H1 (cell line): ENCODE measurements around the gene GLI1.

ENCODE experiments used
- CTCF ChIP-seq, 3 experiments: IDR thresholded peaks; 1 replicate in 2 of 3; 2 replicates in 1 of 3; pipeline versions ENCODE4 v1.5.1 to v1.6.1; 2011; ENCODE audit warnings: low read length in 3 of 3, mild to moderate bottlenecking in 3 of 3, inconsistent platforms in 2 of 3, low read depth in 1 of 3, moderate library complexity in 1 of 3; ENCODE audit not compliant: insufficient read depth in 1 of 3; ENCODE audit errors: control extremely low read depth in 1 of 3
- MAFK ChIP-seq: IDR thresholded peaks from 2 replicates; pipeline ENCODE4 v1.6.1; 2012; ENCODE audit warnings: low read depth, mild to moderate bottlenecking, improper control_type of control experiment, low read length
- SIN3A ChIP-seq, 2 experiments: IDR thresholded peaks in 1 of 2; conservative IDR thresholded peaks in 1 of 2; 2 replicates each; pipeline ENCODE4 v1.6.1; 2011 to 2012; ENCODE audit warnings: low read length in 2 of 2, improper control_type of control experiment in 1 of 2, low read depth in 1 of 2, mild to moderate bottlenecking in 1 of 2
- TBP ChIP-seq: IDR thresholded peaks from 2 replicates; pipeline ENCODE4 v1.6.1; 2011; ENCODE audit warnings: low read depth, low read length, improper control_type of control experiment
- USF2 ChIP-seq: IDR thresholded peaks from 2 replicates; pipeline ENCODE4 v1.6.1; 2011; ENCODE audit warnings: low read length, improper control_type of control experiment
- YY1 ChIP-seq: IDR thresholded peaks from 2 replicates; pipeline ENCODE4 v1.6.1; 2011; ENCODE audit warnings: low read depth, mild to moderate bottlenecking, low read length
- ZNF274 ChIP-seq: IDR thresholded peaks from 2 replicates; pipeline ENCODE4 v1.7.0; 2012; ENCODE audit warnings: low read length, borderline replicate concordance; ENCODE audit errors: extremely low read depth

DNA sequence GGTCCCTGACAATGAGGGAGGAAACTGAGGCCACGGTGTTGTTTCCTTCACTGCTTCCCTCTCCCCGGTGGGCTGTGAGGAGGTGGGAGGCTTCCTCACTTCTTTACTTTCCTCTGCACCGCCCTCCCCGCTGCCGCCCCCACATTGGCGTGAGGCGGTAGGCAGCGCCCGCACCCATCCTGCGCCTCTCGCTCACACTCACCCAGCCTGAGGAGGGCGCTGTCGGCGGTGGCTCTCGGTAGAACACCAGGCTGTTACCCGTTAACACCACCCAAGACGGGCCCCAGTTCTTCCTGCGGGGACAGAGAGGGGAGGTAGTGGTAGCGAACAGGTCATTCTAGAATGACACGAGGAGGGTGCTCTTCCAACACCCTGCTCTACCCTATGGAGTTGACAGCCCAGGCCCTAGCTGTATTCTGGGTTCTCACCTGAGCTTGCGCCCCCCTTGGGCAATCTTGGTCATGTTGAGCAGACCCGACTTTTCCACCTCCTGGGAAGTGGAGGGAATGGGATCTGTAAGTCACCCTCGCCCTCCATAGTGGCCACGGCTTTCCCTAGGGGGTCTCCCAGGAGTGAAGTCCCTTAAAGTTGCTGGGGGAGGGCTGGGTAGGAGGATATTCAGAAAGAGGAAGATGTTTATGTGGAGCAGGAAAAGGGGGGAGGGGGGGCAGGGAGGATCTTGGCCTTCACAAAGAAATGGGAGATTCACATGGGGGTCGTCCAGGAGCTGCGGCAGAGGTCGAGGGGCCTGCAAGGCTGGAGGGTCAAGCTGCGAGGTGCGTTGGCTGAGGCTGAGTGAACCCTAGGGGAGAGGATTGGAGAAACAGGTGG lies 16.8 kb downstream of the GLI1 start:
- TF ChIP-seq ZNF274 = no peak
- no peak for TF ChIP-seq YY1
- TF ChIP-seq USF2 = no peak
- no peak for TF ChIP-seq MAFK
- TF ChIP-seq CTCF (IDR thresholded peaks at IDR 0.05; ENCODE audit: control extremely low read depth in 1 of 3, insufficient read depth in 1 of 3, low read depth in 1 of 3, low read length in 3 of 3) = peak; percentile 67 to 84 (median 69)
- no peak for TF ChIP-seq TBP
- peak in 1 of 2 experiments; percentile 24; a peak in 1 of 4 replicates for TF ChIP-seq SIN3A (conservative IDR thresholded peaks at IDR 0.05 in 1 of 2, IDR thresholded peaks at IDR 0.05 in 1 of 2; ENCODE audit: low read depth in 1 of 2, low read length in 2 of 2)
